ENCODE measurements around the gene SHANK2. TPM values are rescaled to one million over a fixed set of nuclear protein-coding genes. Genes with fewer than 3 reads are reported as not detected.
A peak's percentile ranks its signal among the peaks of the same experiment; 100 is the strongest.

Gene SHANK2
- total RNA-seq, 1 experiment from 2014 or later, result 23.8 TPM

DNA sequence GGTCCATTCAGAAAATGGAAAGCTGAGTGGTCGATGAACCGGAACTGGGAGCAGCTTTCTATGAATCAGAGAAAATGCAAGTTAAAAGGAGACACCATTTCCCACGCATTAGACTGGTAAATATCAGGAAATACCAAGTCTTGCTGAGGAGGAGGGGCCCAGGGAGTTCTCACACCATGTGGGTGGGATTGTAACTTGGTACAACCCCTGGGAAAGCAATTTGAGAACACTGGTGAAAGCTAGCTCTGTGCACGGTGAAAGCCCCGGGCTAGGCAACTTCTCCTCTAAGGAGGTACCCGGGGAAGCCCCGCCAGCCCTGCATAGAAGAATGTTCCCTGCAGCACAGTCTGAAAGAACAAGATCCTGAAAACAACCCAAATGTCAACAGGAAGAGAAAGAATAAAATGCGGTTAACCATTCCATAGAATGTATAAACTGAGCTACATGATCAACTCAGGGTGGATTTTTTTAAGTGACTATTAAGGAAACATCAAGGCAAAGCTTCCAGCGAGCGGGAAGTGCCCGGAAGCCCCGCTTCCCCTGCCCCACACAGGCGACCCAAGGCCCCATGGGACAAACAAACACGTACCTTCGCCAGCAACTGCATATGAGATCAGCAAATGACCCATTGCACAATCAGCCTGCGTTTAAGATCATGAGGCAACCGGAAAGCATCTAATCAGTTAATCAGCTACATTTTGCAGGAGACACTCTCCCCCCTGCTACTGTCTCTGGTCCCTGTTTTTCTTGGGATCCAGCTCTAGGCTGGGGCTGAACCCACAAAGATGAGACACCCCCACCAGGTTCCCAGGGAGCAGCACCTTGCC lies 11.3 kb downstream of the SHANK2 start:
- no peak overlapping the region for H3K9ac ChIP-seq (ENCODE audit: extremely low read depth, insufficient read length, low read length)
- no CpG with 5 or more reads among the region's 17 CpGs for WGBS (ENCODE audit: extremely low coverage, insufficient read length, low lambda C conversion rate)
- peak overlapping the region in 1 of 2 experiments; percentile 26; a peak in 1 of 5 replicates for H3K4me3 Mint-ChIP-seq

More for the DNA sequence above, 11.3 kb downstream of the SHANK2 start:
- H4K91ac ChIP-seq (ENCODE audit: insufficient read length, low read depth, low read length), result no peak overlapping the region
- H4K8ac ChIP-seq (replicated peaks; ENCODE audit: insufficient read length, low read depth, low read length), result no peak overlapping the region
- no peaks in the 10 kb centered on the region for H3K27me3 Mint-ChIP-seq (ENCODE audit: low read depth)
- no peak overlapping the region for H2BK12ac ChIP-seq (ENCODE audit: insufficient read length, low read depth, low read length)
- H2AK5ac ChIP-seq (ENCODE audit: insufficient read length, low read length), result no peak overlapping the region
- TF ChIP-seq CTCF (conservative IDR thresholded peaks at IDR 0.05), result no peak
- H3K27ac Mint-ChIP-seq, result peak overlapping the region in 2 of 3 experiments; percentile 81 to 95; a peak in 5 of 7 replicates
- peaks cover 5% of the 10 kb centered on the region for H3K23me2 ChIP-seq (ENCODE audit: insufficient read length, low read depth, low read length, poor library complexity, severe bottlenecking)
- H3T11ph ChIP-seq (ENCODE audit: low read length), result no peak overlapping the region
- H3K18ac ChIP-seq (ENCODE audit: insufficient read length, low read depth, low read length), result no peak overlapping the region
- no peaks in the 10 kb centered on the region for H3K9me3 Mint-ChIP-seq
- H4K5ac ChIP-seq (ENCODE audit: insufficient read length, low read depth, low read length), result no peak overlapping the region
- no peaks in the 10 kb centered on the region for H3K27me3 ChIP-seq (ENCODE audit: insufficient read depth, low read length)
- H2AFZ ChIP-seq (ENCODE audit: low read length), result no peak overlapping the region
- no peak overlapping the region for H3K23ac ChIP-seq (ENCODE audit: insufficient read length, low read depth, low read length)
- peaks cover 35 to 51% of the 10 kb centered on the region in 2 experiments for H3K4me1 Mint-ChIP-seq
- H3K27ac ChIP-seq (ENCODE audit: insufficient read length, low read depth, low read length), result no peak overlapping the region
- H2BK15ac ChIP-seq (ENCODE audit: low read depth, low read length), result no peak overlapping the region
- H2BK20ac ChIP-seq (ENCODE audit: low read depth, low read length, poor library complexity, severe bottlenecking), result no peak overlapping the region
- no peak overlapping the region for H3K56ac ChIP-seq (ENCODE audit: insufficient read length, low read depth, low read length)
- no peak overlapping the region for H3K14ac ChIP-seq (ENCODE audit: insufficient read depth, low read length)
- H4K20me1 ChIP-seq (ENCODE audit: control insufficient read depth, insufficient read depth, insufficient read length), result no peaks in the 10 kb centered on the region
- H3K4me1 ChIP-seq (ENCODE audit: insufficient read depth, low read length), result peaks cover 11% of the 10 kb centered on the region
- no peak overlapping the region for H2BK5ac ChIP-seq (ENCODE audit: insufficient read length, low read length)
- peaks cover 6% of the 10 kb centered on the region for H3K79me1 ChIP-seq (ENCODE audit: insufficient read depth, low read depth, low read length, poor library complexity, severe bottlenecking)
- no peak overlapping the region for H2BK120ac ChIP-seq (ENCODE audit: low read depth, low read length, poor library complexity, severe bottlenecking)
- peaks cover 10 to 39% (median 17%) of the 10 kb centered on the region in 3 experiments for H3K36me3 Mint-ChIP-seq (ENCODE audit: insufficient read depth in 1 of 3, low read depth in 3 of 3)
- H3K79me2 ChIP-seq (ENCODE audit: insufficient read depth, low read length), result peaks cover 26% of the 10 kb centered on the region; the same call in 1 of the 2 replicates
- DNase-seq, result no peak
- H3K9me3 ChIP-seq (ENCODE audit: control insufficient read depth, low read depth, low read length), result no peaks in the 10 kb centered on the region
- no peak overlapping the region for H3K4me2 ChIP-seq (ENCODE audit: insufficient read depth, insufficient read length, low read length)
- no peak overlapping the region for H3K4ac ChIP-seq (ENCODE audit: low read depth, low read length)

All from H9 (cell line).